Measurements from ENCODE around the gene HHIPL1. TPM values are rescaled to one million over a fixed set of nuclear protein-coding genes. Genes with fewer than 3 reads are reported as not detected.

The HHIPL1 gene
- total RNA-seq, 1 donor from 2014 or later = 11.9 TPM

DNA sequence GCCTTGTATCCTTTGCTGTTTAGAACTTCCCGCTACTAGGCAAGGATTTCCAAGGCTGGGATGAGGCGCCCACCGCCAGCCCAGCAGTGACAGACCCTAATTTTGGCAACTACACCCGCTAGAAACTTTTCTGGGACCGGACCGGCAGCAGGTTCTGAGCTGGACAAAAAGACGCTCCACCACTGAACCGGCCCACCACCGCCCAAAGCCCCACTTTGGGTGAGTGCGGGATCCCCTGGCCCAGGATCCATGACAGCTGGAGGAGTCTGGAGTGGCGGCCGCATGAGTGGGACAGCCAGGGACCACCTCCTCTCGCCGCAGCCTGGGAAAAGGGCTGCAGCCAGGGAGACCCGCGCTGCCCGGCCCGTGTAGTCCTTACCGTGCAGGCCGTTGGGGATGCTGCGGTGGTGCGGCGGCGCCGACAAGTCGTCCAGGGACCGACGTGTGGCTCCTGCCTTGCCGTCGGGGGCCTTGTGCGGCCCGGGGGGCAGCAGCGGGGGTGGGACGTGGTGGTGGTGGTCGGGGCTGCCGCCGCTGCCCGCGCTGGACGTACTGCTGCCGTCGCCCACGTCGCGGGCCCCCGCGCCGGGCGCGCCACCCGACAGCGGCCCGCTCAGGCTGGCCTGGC, 42.0 kb upstream of the HHIPL1 start:
- no peak for TF ChIP-seq CTCF (IDR thresholded peaks at IDR 0.05)
- Histone ChIP-seq H3K36me3 (no peaks in the 10 kb centered on the region), H3K4me3 (peak overlapping the region; percentile 78 to 81), H3K27me3 (no peaks in the 10 kb centered on the region), H3K4me1 (peaks cover 4 to 8% of the 10 kb centered on the region in 2 donors), H3K27ac (no peak overlapping the region), H3K9me3 (no peaks in the 10 kb centered on the region)
- DNase-seq (ENCODE audit: low spot score in 2 of 2) = no peak
- intact Hi-C loops (cut with DNase I) = loop anchor here (5.0 to 10.0 kb wide), 3 partner anchors 192 to 944 kb away; partner anchors contain the start of genes EML1 and WDR25

GRCh38 chr14:99603471-99604277, 41.3 kb upstream of the HHIPL1 start, which contains the start of gene CCDC85C:
Gene CCDC85C, minus strand, starts transcription at chr14:99604207. Its CDS starts 248 bp downstream, at chr14:99603959.
- DNase-seq (ENCODE audit: low spot score in 2 of 2) = no peak
- Histone ChIP-seq H3K36me3 (no peaks in the 10 kb centered on the region), H3K4me1 (peaks cover 4 to 8% of the 10 kb centered on the region in 2 donors), H3K4me3 (peak within 1 kb of the TSS; percentile 78 to 81), H3K27ac (peak within 1 kb of the TSS; percentile 77 to 81), H3K9me3 (no peaks in the 10 kb centered on the region), H3K27me3 (no peaks in the 10 kb centered on the region)
- intact Hi-C loops (cut with DNase I) = loop anchor here (1.0 to 10.0 kb wide), 4 partner anchors 122 to 944 kb away; partner anchors contain the start of genes CCNK, EML1 and WDR25
- no peak for TF ChIP-seq CTCF (IDR thresholded peaks at IDR 0.05)

DNA sequence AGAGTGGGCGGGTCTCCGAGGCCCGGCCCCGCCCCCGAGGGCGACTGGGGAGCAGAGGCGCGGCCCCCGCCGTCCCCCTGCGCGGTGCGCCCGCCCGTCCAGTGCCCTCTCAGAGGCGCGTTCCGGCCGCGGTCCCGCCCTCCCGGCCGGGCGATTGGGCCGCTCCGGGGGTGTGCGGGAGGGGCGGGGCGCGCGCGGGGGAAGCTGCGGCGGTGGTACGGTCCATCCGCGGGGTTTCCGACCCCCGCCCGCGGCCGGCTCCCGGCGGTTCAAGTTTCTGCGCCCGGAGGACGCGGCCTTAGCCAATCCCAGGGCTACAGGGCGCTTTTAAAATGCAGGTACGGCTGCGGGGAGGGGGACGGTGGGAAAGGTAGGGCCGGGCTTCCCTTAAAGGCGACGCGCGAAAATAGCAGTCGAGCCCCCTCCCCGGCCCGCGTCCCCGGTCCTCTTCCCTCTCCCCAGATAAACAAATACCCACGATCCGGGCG, 40.6 kb upstream of the HHIPL1 start:
- Histone ChIP-seq H3K27me3 (no peaks in the 10 kb centered on the region), H3K9me3 (no peaks in the 10 kb centered on the region), H3K36me3 (no peaks in the 10 kb centered on the region), H3K4me1 (peaks cover 4 to 8% of the 10 kb centered on the region in 2 donors), H3K4me3 (peak overlapping the region; percentile 78 to 81), H3K27ac (peak overlapping the region; percentile 77 to 81)
- no peak for TF ChIP-seq CTCF (IDR thresholded peaks at IDR 0.05)
- intact Hi-C loops (cut with DNase I) = loop anchor here (1.0 to 10.0 kb wide), 4 partner anchors 123 to 943 kb away; partner anchors contain the start of genes CCNK, EML1 and WDR25
- peak; percentile 81 to 96 for DNase-seq (ENCODE audit: low spot score in 2 of 2)

DNA sequence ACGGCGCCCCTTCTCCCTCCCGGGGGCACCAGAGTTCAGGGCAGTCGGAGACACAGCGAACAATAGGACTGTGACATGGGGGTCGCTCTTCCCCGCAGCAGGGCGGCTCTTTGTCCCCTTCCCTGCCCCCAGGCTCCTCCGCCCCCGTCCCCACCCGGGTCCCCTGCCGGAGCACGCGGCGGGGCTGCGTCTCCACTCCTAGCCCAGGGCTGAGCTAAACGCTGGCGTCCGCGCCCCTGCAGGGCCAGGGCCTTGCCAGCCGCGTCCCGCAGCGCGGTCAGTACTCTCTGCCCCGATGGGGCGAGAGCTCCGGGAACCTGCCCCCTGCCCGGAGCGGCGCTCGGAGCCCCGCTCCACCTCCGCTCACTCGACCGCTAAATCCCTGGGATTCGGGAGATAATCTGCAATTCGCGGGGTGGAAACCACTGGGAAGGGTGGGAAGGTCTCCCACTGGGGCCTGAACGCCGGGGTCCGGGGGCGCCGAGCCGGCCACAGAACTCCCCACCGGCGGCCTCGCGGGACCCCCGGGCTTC, 40.1 kb upstream of the HHIPL1 start:
- Histone ChIP-seq H3K27me3 (no peaks in the 10 kb centered on the region), H3K9me3 (no peaks in the 10 kb centered on the region), H3K4me3 (peak overlapping the region; percentile 78 to 81), H3K36me3 (no peaks in the 10 kb centered on the region), H3K27ac (peak overlapping the region; percentile 77 to 81), H3K4me1 (peaks cover 4 to 8% of the 10 kb centered on the region in 2 donors)
- no peak for DNase-seq (ENCODE audit: low spot score in 2 of 2)
- intact Hi-C loops (cut with DNase I) = loop anchor here (1.0 to 10.0 kb wide), 6 partner anchors 42 to 942 kb away; partner anchors contain the start of genes CCNK, CYP46A1, EML1 and WDR25
- TF ChIP-seq CTCF (IDR thresholded peaks at IDR 0.05) = no peak

DNA sequence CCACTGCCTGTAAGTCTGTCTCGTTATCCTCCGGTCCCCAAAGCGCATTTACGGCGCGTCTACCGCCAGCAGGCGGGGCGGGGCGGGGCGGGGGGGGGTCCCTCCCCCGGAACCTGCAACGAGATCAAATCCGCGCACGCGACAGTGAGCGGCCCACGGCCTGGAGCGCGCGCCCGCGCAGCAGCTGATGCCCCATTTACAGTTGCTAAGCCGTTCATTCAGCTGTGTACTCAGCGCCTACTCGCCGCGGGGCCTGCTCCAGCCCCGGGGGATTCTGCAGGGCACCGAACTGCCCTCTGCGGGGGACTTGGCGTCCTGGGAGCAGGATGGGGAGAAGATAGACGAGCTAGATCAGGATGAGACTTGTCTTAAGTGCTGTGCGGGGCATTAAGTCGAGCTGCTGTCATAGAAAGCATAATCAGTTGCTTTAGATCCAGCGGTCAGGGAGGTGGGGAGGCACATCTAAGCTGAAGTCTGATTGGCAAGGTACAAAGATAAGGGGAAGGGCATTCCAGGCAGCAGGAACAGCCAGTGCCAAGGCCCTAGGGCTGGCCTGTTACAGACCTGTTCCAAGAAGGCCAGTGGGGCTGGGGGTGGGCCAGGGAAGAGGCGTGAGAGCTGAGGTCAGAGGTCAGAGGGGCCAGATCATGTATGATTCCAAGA, 39.5 kb upstream of the HHIPL1 start:
- peak in 1 of 2 donors; percentile 77 for DNase-seq (ENCODE audit: low spot score in 2 of 2)
- Histone ChIP-seq H3K27me3 (no peaks in the 10 kb centered on the region), H3K36me3 (no peaks in the 10 kb centered on the region), H3K4me1 (peaks cover 4 to 8% of the 10 kb centered on the region in 2 donors), H3K27ac (peak overlapping the region; percentile 77 to 81), H3K4me3 (peak overlapping the region; percentile 78 to 81), H3K9me3 (no peaks in the 10 kb centered on the region)
- intact Hi-C loops (cut with DNase I) = loop anchor here (1.0 to 10.0 kb wide), 4 partner anchors 42 to 769 kb away; partner anchors contain the start of genes CYP46A1, EML1 and WDR25
- no peak for TF ChIP-seq CTCF (IDR thresholded peaks at IDR 0.05)

Measured in ascending aorta (tissue), 2 donors.